Loucy (cell line): Measurements from ENCODE around the gene MAP1B.

Experiments used
- H2AFZ ChIP-seq: fragments of 200-600 bp; sonication (generic); 2 replicates; pipeline ENCODE4 v1.6.0; 2016; ENCODE audit warnings: antibody characterized with exemption, mild to moderate bottlenecking, low read length, moderate library complexity
- H3F3A ChIP-seq: fragments of 200-600 bp; 2 replicates; pipeline ENCODE4 v1.6.0; 2016; ENCODE audit warnings: antibody characterized with exemption, low read depth, mild to moderate bottlenecking
- H3K27me3 ChIP-seq: fragments of 200-600 bp; sonication (generic); 2 replicates; pipeline ENCODE4 v1.6.1; 2014; ENCODE audit warnings: low read length, mild to moderate bottlenecking; ENCODE audit not compliant: insufficient read depth, poor library complexity, severe bottlenecking
- H3K36me3 ChIP-seq: fragments of 200-600 bp; sonication (generic); 2 replicates; pipeline ENCODE4 v1.6.1; 2016; ENCODE audit warnings: low read length; ENCODE audit not compliant: insufficient read depth
- H3K4me1 ChIP-seq: fragments of 200-600 bp; sonication (generic); 2 replicates; pipeline ENCODE4 v1.5.1; 2014; ENCODE audit warnings: low read length, mild to moderate bottlenecking; ENCODE audit not compliant: insufficient read depth, poor library complexity, severe bottlenecking
- H3K4me2 ChIP-seq: fragments of 200-600 bp; sonication (generic); 2 replicates; pipeline ENCODE4 v1.6.0; 2014; ENCODE audit warnings: antibody characterized with exemption, low read length, low read depth, mild to moderate bottlenecking; ENCODE audit not compliant: poor library complexity, severe bottlenecking
- H3K4me3 ChIP-seq: fragments of 200-600 bp; sonication (generic); 2 replicates; pipeline ENCODE4 v1.5.1; 2014; ENCODE audit warnings: low read length, mild to moderate bottlenecking, mixed read lengths; ENCODE audit not compliant: poor library complexity, severe bottlenecking
- H3K79me2 ChIP-seq: fragments of 200-600 bp; sonication (generic); 2 replicates; pipeline ENCODE4 v1.6.1; 2014; ENCODE audit warnings: low read length; ENCODE audit not compliant: insufficient read depth
- H3K9ac ChIP-seq: fragments of 200-600 bp; sonication (generic); 2 replicates; pipeline ENCODE4 v1.6.0; 2014; ENCODE audit warnings: mild to moderate bottlenecking, low read depth, low read length, moderate library complexity; ENCODE audit not compliant: poor library complexity, severe bottlenecking
- H3K9me2 ChIP-seq: fragments of 200-600 bp; sonication (generic); replicated peaks from 2 replicates; pipeline ENCODE4 v1.6.1; 2016; ENCODE audit warnings: low read depth, low read length, mixed read lengths
- H3K9me3 ChIP-seq: fragments of 200-600 bp; sonication (generic); 2 replicates; pipeline ENCODE4 v1.6.1; 2014; ENCODE audit warnings: mild to moderate bottlenecking, antibody characterized with exemption, low read length, low read depth; ENCODE audit not compliant: insufficient read depth
- H4K20me1 ChIP-seq: fragments of 200-600 bp; sonication (generic); 2 replicates; pipeline ENCODE4 v1.6.0; 2014; ENCODE audit warnings: antibody characterized with exemption, low read length, mild to moderate bottlenecking; ENCODE audit not compliant: insufficient read depth, poor library complexity, severe bottlenecking
- EZH2phosphoT487 ChIP-seq: fragments of 200-600 bp; IDR thresholded peaks from 2 replicates; pipeline ENCODE4 v1.6.1; 2018; ENCODE audit warnings: antibody characterized with exemption, mild to moderate bottlenecking, moderate library complexity, borderline replicate concordance
- TF ChIP-seq, protein P1 (sequence below): fragments of 200-600 bp; sonication (generic); conservative IDR thresholded peaks from 2 replicates; pipeline ENCODE4 v1.5.1; 2014; ENCODE audit warnings: mild to moderate bottlenecking, antibody characterized with exemption, low read length

The MAP1B gene

DNA sequence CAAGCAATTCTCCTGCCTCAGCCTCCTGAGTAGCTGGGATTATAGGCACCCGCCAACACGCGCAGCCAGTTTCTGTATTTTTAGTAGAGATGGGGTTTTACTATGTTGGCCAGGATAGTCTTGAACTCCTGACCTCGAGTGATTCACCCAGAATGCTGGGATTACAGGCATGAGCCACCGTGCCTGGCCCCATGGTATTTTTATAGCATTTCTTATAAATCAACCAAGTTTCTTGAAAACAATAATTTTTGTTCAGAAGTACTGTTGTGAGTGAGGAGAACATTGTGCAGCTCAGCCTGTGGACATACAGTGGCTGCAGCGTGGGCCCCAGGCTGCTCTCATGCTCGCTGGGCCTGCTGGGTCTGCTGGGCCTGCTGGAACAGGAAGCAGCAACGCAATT lies 45.3 kb downstream of the MAP1B start:
- no peaks in the 10 kb centered on the region for H3K36me3 ChIP-seq
- no peak overlapping the region for H2AFZ ChIP-seq
- no peaks in the 10 kb centered on the region for H3K79me2 ChIP-seq
- no peak for TF ChIP-seq EZH2phosphoT487
- TF ChIP-seq, protein P1, sequence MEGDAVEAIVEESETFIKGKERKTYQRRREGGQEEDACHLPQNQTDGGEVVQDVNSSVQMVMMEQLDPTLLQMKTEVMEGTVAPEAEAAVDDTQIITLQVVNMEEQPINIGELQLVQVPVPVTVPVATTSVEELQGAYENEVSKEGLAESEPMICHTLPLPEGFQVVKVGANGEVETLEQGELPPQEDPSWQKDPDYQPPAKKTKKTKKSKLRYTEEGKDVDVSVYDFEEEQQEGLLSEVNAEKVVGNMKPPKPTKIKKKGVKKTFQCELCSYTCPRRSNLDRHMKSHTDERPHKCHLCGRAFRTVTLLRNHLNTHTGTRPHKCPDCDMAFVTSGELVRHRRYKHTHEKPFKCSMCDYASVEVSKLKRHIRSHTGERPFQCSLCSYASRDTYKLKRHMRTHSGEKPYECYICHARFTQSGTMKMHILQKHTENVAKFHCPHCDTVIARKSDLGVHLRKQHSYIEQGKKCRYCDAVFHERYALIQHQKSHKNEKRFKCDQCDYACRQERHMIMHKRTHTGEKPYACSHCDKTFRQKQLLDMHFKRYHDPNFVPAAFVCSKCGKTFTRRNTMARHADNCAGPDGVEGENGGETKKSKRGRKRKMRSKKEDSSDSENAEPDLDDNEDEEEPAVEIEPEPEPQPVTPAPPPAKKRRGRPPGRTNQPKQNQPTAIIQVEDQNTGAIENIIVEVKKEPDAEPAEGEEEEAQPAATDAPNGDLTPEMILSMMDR = no peak
- no peaks in the 10 kb centered on the region for H3K9me3 ChIP-seq
- H3K27me3 ChIP-seq = no peaks in the 10 kb centered on the region
- no peaks in the 10 kb centered on the region for H3K9me2 ChIP-seq
- H3K9ac ChIP-seq = no peak overlapping the region
- peaks cover 6% of the 10 kb centered on the region for H3K4me1 ChIP-seq
- H3F3A ChIP-seq = no peaks in the 10 kb centered on the region
- H3K4me2 ChIP-seq = no peak overlapping the region
- H3K4me3 ChIP-seq = no peak overlapping the region
- H4K20me1 ChIP-seq = no peaks in the 10 kb centered on the region

DNA sequence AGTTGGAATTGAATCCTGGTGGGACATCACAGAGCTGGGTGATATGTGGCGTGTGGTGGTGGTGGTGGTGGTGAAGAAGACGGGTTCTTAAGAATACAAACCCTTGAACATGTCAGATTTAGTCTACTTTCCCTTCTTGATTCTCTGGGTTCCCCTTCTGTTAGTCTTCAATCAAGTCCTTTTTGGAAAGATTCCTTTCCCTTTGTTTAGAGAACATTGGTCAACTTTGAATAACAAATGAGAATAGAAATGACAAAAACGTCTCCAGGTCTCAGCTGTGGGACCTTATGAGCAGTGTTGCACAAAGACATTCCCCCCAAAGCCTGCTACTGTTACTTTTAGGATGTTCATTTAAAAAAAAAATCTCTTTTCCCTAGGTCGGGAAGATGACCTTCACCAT lies 46.3 kb downstream of the MAP1B start:
- Histone ChIP-seq H4K20me1 (no peaks in the 10 kb centered on the region), H3K9me2 (no peaks in the 10 kb centered on the region), H3K4me1 (peaks cover 6% of the 10 kb centered on the region), H3K79me2 (no peaks in the 10 kb centered on the region), H3K27me3 (no peaks in the 10 kb centered on the region), H3K4me3 (no peak overlapping the region), H3K4me2 (no peak overlapping the region), H3K9me3 (no peaks in the 10 kb centered on the region), H3K9ac (no peak overlapping the region), H3F3A (no peaks in the 10 kb centered on the region), H2AFZ (no peak overlapping the region), H3K36me3 (no peaks in the 10 kb centered on the region)
- TF ChIP-seq, protein P1 = no peak
- no peak for TF ChIP-seq EZH2phosphoT487

DNA sequence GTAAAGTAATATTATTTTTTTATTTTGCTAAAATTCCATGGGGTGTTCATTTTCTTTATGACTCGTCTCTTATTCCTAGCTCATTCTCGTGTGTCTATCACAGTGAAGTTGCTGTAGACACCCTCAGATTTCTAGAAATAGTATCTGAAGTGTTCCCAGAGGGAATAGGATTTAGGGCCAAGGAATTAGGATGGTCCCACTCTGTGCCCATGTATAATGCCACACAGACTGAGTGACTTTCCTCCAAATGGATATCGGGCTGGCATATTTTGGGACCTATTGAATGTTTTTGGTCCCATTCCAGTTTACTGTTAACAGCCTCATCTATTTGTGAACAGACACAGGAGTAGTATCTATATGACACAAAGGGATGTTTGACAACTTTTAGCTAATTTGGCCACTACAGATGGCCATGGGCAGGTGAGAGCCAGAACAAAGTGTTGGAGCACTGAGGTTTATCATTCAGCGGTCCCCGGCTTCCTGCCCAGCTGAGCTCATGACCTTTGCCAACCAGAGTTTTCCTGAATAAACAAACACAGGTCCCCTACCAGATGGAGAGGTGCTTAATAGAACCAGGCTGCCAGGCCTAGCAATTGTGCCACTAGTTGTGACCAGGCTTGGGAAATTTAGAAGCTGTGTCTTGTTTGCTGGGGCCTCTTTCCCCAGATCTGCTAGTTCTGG lies 46.9 kb downstream of the MAP1B start:
- H3K4me2 ChIP-seq = no peak overlapping the region
- H3K9me2 ChIP-seq = no peaks in the 10 kb centered on the region
- H3K79me2 ChIP-seq = no peaks in the 10 kb centered on the region
- no peaks in the 10 kb centered on the region for H4K20me1 ChIP-seq
- no peaks in the 10 kb centered on the region for H3K9me3 ChIP-seq
- no peaks in the 10 kb centered on the region for H3K27me3 ChIP-seq
- H2AFZ ChIP-seq = no peak overlapping the region
- peaks cover 6% of the 10 kb centered on the region for H3K4me1 ChIP-seq
- TF ChIP-seq, protein P1 = no peak
- no peak for TF ChIP-seq EZH2phosphoT487
- H3K9ac ChIP-seq = no peak overlapping the region
- no peaks in the 10 kb centered on the region for H3K36me3 ChIP-seq
- no peaks in the 10 kb centered on the region for H3F3A ChIP-seq
- H3K4me3 ChIP-seq = no peak overlapping the region
